K562 treated with DMSO at 1 percent for 48 hours (cell line): ENCODE data around the gene GP1BA. TPM values are rescaled to one million over a fixed set of nuclear protein-coding genes. Genes with fewer than 3 reads are reported as not detected.

Experiments
- total RNA-seq: library from RNA; unstranded; fragments of 300-600 nt; gene quantifications from 2 replicates; pipeline ENCODE4 v1.2.3, GENCODE V29; 2022; ENCODE audit warnings: low replicate concordance; ENCODE audit errors: extremely low read depth

The GP1BA gene
- not detected in 2 replicates for total RNA-seq

GRCh38 chr17:4931963-4932362 lies at the start of gene GP1BA:
TSS of gene GP1BA (plus strand) at chr17:4932277. CDS start at chr17:4932605, 328 bp downstream.

GRCh38 chr17:4899341-4900230 lies 32.5 kb upstream of the GP1BA start, which contains the start of gene C17orf107:
TSS of gene C17orf107 (plus strand) at chr17:4899536. CDS start at chr17:4899763, 227 bp downstream.

GRCh38 chr17:4903051-4903818 lies 28.8 kb upstream of the GP1BA start, which contains the start of gene CHRNE:
TSS of gene CHRNE (minus strand) at chr17:4903098. CDS start at chr17:4903063, 35 bp downstream.

DNA sequence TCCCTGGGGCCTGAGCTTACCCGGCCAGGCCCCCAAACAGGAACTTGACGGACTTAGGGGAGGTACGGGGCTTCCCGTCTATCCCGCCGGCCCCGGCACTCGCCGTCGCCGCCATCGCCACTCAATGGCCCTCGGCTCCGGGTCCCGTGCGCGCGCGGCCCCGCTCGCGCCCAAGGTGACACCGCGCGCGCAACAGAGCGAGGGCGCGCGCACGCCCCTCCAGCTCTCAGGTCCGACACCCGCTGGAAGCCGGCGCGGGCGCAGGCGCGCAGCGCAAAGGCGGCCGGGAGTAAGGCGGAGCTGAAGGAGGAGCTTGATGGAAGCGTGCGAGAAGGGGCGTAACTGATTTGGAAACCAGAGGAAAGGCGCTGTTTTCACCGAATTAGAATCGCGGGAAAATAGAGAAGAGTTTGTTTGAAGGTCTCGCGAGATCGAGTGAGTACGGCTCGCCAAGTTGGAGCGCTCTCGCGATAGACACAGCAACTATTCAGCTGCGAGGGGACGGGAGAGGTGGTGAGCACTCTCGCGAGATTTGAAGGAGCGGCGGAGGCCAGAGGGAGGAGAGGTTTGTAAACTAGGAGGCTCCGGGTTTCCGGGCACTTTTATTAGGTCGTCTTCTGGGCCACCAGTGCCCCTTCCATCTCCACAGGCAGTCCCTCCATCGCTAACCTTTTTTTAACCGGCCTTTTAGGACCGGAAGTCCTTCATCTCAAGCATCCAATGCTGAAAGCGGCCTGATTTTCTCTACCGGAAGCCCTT lies 7.9 kb downstream of the GP1BA start, which contains the start of the genes RNF167 and SLC25A11:
Gene RNF167 (plus strand): TSS at position 473 of the 759 bp plus-strand sequence. CDS start 642 bp downstream, outside the sequence.
Gene SLC25A11 (minus strand): TSS at position 251 of the 759 bp plus-strand sequence. CDS start 136 bp downstream, at position 115.

GRCh38 chr17:4948166-4948930 lies 16.3 kb downstream of the GP1BA start, which contains the start of gene PFN1:
TSS of gene PFN1 (minus strand) at chr17:4948530. CDS start at chr17:4948394, 136 bp downstream.

DNA sequence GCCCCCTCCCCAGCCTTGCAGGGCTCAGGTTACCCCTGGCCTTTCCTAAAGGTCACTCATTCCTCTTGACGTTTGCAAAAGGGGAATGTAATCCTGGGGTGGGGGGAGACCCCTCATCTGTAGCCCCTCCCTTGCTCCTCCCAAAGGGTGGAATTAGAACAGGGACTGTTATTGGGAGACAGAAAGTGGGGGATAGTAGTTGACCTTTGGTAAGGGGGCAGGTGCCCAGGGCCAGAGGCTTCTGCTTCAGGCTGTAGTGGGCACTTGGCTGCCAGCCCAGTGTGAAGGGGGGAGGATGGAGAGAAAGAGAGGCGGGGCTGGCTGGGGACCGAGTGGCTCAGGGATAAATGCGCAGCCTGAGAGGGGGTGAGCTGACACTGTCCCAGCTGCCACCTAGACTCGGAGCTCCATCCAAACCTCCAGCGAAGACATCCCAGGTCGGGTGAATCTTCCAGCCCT lies 18.7 kb downstream of the GP1BA start, which contains the start of gene ENO3:
Gene ENO3 (plus strand): TSS at position 374 of the 459 bp plus-strand sequence. CDS start 711 bp downstream, outside the sequence.

GRCh38 chr17:4967539-4968485 lies 35.7 kb downstream of the GP1BA start, which contains the start of gene SPAG7:
TSS of gene SPAG7 (minus strand) at chr17:4967817. CDS start at chr17:4967804, 13 bp downstream.

Other genes starting within 250 kb of the GP1BA start
- not detected in 2 replicates for gene PELP1, start 228.1 kb upstream of the GP1BA start, total RNA-seq
- gene ARRB2, start 221.6 kb upstream of the GP1BA start, total RNA-seq, result not detected in 2 replicates
- not detected in 2 replicates for gene MED11, start 200.8 kb upstream of the GP1BA start, total RNA-seq
- gene ZMYND15, start 192.4 kb upstream of the GP1BA start, total RNA-seq, result not detected in 2 replicates
- not detected in 2 replicates for gene CXCL16, start 192.3 kb upstream of the GP1BA start, total RNA-seq
- not detected in 2 replicates for gene TM4SF5, start 160.4 kb upstream of the GP1BA start, total RNA-seq
- gene VMO1, start 145.9 kb upstream of the GP1BA start, total RNA-seq, result not detected in 2 replicates
- not detected in 2 replicates for gene GLTPD2, start 143.3 kb upstream of the GP1BA start, total RNA-seq
- not detected in 2 replicates for gene PSMB6, start 136.1 kb upstream of the GP1BA start, total RNA-seq
- not detected in 2 replicates for gene PLD2, start 125.1 kb upstream of the GP1BA start, total RNA-seq
- not detected in 2 replicates for gene MINK1, start 98.9 kb upstream of the GP1BA start, total RNA-seq
- gene C17orf107, start 32.7 kb upstream of the GP1BA start, total RNA-seq, result not detected in 2 replicates
- not detected in 2 replicates for gene CHRNE, start 29.2 kb upstream of the GP1BA start, total RNA-seq
- gene SLC25A11, start 7.8 kb downstream of the GP1BA start, total RNA-seq, result not detected in 2 replicates
- not detected in 2 replicates for gene RNF167, start 8.0 kb downstream of the GP1BA start, total RNA-seq
- gene PFN1, start 16.3 kb downstream of the GP1BA start, total RNA-seq, result not detected in 2 replicates
- gene ENO3, start 18.8 kb downstream of the GP1BA start, total RNA-seq, result not detected in 2 replicates
- gene SPAG7, start 35.5 kb downstream of the GP1BA start, total RNA-seq, result not detected in 2 replicates
- gene CAMTA2, start 55.4 kb downstream of the GP1BA start, total RNA-seq, result not detected in 2 replicates
- gene INCA1, start 65.2 kb downstream of the GP1BA start, total RNA-seq, result not detected in 2 replicates
- not detected in 2 replicates for gene KIF1C, start 65.7 kb downstream of the GP1BA start, total RNA-seq
- not detected in 2 replicates for gene SLC52A1, start 103.1 kb downstream of the GP1BA start, total RNA-seq
- gene ZFP3, start 146.2 kb downstream of the GP1BA start, total RNA-seq, result not detected in 2 replicates
- gene ZNF232, start 179.6 kb downstream of the GP1BA start, total RNA-seq, result not detected in 2 replicates
- gene USP6, start 183.8 kb downstream of the GP1BA start, total RNA-seq, result not detected in 2 replicates